GM19468 (cell line): ENCODE results near the gene CDH4.
"Not testable (repeated sequence)": the region's sequence is repeated elsewhere in the genome, so short reads cannot be mapped to it uniquely, and the experiment has no call there.

Source experiments
- ATAC-seq: cut with Tn5 transposase; IDR thresholded peaks from one replicate; pipeline ENCODE4 v1.9.1; 2021; ENCODE audit warnings: mild to moderate bottlenecking, moderate library complexity, moderate number of reproducible peaks; ENCODE audit not compliant: unreplicated experiment; ENCODE audit errors: extremely low read depth

CDH4 gene

DNA sequence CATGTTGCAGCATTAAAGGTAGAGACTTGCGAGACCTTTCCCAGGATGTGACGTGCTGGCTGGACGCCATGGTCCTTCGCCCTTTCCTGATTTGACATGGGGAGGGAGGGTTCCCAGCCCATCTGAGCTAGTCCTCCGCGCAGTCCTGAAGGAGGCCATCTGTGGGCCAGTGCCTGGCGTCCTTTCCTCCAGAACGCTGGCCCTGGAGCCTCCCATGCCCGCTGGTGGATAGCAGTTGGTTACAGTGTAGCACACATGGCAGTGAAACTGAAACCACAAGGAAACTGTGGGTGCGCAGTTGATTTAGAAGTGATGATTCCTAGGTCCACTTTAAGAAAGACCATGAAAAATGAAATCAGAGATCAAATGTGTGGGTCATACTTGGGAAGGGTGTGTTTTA, 193.7 kb downstream of the CDH4 start:
- ATAC-seq: no peak

DNA sequence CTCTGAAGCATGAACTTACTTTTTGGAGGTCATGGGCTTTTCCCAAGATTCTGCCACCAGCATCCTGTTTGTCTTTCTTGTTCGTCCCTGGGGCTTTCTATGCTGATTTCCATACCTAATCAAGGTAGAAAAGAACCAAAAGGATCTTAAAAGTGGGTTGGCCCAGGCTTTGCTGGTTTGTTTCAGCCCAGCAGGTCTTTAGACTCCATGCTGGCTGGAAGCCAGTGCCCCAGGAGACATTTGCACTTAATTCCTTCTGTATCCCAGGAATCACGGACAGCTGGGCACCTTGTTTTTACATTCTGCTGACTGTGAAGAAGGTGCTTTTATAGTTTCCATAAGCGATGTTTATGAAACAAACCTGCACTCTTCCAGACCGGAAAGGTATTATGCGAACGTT, 195.9 kb downstream of the CDH4 start:
- no peak for ATAC-seq

DNA sequence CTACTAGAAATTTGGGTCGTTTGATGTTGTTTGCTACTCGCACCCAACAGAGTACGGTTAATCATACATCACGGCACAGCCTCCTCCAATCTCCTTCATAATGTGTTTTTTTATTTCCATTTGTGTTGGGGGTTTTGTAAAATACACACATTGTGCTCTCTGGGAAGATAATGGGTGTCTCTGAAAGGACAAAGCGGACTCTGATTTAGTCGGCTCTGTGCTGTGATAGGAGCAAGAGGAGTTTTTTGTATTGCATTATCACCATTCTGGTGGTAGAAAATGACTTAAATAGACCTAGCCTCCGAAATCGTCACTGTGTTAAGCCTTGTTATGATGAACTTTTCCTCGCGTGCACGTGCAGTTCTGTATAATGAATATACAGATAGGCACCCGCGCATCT, 196.3 kb downstream of the CDH4 start:
- no peak for ATAC-seq

DNA sequence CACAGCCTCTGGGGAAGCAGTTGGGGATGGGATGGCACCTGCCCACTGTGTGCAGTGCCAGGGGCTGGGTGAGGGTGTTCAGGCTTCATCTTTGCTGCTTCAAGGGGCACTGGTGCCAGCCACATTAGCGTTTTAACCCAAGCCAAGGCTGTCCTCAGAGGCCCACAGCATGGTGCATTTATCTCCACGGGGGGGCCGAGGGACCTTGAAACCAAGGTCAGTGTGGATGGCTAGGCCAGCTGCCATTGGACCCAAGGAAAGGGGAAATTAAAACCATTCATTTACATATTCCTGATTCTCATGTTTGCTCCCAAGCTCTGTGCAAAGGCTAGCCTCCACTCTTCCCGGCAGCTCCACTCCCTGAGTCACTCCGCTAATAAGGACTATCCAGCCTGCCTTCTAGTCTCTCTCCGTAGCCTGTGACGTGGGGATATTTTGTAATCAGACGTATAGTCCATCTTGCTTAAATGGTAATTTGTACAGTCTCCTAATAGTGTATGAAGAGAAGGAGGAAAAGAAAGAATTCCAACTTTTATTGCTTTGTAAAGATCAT, 197.1 kb downstream of the CDH4 start:
- ATAC-seq: no peak

DNA sequence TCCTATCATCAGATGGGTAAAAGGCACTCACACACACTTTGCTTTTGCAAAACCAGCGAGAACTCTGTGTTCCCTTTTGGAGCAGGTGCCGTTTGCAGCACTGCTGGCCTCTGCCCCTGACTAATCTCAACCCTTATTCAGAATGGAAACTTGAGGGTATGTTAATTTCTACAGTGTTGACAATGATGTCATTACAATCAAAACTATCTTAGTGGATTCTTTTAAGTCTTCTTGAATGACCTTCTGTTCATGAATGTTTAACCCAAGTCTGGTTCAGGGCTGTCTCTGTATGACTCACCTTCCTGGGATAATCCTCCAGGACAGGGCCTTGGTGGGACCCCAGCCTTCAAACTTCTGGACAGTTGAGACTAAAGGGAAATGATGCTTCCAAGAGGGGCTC, 197.9 kb downstream of the CDH4 start:
- ATAC-seq: no peak

DNA sequence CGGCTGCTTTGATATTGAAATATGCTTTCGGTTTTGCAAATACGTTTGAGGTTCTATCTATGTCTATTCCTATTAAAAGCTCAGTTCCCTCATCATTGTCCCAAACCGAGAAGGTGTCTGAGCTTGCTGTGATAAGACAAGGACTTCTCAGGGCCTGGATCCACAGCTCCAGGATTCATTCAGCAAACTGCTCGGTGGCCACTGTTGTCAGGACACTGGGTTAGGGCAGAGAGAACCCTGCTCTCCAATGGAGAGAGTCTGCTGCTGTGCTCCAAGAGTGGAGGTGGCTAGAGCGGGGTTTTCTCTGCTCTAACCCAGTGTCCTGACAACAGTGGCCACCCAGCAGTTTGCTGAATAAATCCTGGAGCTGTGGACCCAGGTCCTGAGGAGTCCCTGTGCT, 198.5 kb downstream of the CDH4 start:
- no peak for ATAC-seq

DNA sequence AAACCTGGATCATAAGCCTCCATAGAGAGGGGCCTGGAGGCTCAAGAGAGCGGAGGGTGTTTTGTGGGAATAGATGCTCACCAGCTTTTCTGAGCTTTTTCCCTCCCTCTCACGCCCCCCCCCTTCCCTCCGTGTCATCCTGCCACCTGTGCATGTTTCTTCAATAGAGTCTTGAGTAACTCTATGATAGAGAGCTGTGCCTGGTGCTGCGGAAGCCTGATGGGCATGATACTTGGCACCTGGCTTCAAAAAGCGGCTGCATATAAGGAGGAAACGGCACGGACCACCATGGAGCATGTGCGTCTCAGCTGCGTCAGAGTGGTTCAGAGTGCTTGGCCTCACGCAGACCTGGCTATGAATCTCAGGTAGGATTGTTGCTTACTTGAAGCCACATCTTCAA, 198.9 kb downstream of the CDH4 start:
- no peak for ATAC-seq

DNA sequence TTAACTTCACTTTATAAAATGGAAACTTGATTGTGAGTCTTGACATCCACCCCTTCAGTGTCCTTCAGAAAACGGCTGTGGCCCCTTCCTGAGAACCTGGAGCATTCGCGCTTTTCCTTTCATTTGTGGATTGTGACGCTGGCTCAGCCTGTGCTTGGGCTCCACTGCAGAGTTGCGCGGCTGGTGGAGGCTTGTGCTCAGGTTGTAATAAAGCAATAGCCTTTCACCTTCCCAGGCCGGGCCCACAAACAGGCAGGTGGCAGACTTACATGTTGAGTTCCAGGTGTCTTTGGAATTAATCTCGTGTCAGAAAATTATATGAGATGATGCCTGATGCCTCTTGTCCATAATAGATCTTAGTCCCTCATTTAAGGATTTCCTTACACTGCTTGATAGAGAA, 199.9 kb downstream of the CDH4 start:
- ATAC-seq: no peak

DNA sequence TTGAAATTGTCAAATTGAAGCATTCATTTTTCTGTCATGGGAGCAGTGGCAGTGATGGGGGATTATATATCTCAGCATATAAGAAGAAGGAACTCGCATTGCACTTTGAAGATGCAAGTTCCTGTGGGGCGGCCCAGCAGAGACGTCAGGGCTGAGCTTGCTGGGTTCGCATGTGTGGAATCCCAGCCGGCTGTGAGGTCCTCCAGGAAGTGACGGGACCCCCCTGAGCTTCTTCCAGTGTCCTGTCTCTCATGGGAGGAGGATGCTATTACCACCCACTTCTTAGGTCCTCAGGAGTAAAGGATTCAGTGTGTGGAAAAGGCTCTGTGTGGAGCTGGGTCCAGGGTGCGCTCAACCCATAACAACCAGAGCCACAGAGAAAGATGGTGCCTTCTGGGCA, 201.2 kb downstream of the CDH4 start:
- no peak for ATAC-seq

DNA sequence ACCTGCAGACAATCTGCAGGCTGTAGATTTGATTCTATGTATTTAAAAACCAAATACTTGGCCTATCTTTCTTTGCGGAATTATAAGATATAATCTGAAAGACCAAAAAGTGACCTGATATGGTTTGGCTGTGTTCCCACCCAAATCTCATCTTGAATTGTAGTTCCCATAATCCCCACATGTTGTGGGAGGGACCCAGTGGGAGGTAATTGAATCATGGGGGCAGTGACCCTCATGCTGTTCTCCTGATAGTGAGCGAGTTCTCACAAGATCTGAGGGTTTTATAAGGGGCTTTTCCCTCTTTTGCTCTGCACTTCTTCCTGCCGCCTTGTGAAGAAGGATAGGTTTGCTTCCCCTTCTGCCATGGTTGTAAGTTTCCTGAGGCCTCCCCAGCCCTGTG, 201.6 kb downstream of the CDH4 start:
- ATAC-seq: not testable (repeated sequence)

DNA sequence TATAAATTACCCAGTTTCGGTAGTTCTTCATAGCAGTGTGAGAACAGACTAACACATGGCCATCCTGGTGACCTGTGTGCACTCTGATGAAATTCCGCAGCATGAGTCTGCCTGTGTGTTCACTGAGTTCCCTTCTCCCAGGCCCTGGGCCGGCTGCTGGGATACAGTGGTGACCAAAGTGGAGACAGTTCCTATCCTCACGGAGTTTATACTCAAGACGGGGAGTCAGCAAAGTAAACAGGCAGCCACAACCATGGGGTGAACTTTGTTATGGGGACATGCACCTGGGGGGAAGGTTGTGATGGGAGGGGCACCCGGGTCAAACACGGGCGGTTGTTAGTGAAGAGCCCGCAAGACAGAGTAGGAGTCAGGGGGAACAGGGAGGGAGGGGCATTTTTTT, 202.0 kb downstream of the CDH4 start:
- ATAC-seq: no peak

DNA sequence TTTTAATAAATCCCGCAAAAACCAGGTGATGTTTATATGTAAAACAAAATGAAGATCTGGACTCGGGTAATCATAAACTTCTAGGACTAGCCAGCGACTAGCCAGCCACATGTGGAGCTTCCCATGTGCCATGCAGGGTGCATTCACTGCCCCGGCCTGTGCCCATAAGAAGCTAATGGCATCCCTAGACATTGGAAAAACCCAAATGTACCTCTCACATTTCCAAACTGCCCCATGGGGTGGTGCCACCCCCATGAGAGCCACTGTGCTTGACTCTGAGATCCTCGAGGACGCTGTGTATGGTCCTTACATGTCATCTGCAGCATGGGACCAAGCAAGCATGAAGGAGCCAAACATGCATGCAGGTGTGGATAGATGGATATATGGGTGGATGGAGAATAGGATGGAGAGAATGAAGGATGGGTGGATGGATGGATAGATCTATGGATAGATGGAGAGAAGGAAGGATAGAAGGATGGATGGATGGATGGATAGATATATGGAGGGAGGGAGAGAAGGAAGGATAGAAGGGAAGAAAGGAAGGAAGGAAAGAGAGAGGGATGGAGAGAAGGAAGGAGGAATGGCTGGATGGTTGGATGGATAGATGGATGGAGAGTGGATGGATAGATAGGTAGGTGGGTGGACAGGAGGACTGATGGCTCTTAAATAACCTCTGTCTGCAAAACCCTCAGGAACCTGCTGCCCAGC, 203.6 kb downstream of the CDH4 start:
- ATAC-seq: no peak

DNA sequence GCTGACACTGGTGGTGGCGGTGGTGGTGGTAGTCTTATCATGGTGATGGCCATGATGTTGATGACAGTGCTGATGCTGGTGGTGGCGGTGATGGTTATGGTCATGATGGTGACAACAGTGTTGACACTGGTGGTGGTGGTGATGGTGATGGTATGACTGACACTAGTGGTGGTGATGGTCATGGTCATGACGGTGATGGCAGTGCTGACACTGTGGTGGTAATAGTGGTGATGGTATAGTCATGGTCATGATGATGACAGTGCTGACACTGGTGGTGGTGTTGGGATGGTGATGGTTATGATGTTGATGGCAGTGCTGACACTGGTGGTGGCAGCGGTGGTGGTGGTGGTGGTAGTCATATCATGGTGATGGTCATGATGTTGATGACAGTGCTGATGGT, 205.7 kb downstream of the CDH4 start:
- ATAC-seq: no peak

DNA sequence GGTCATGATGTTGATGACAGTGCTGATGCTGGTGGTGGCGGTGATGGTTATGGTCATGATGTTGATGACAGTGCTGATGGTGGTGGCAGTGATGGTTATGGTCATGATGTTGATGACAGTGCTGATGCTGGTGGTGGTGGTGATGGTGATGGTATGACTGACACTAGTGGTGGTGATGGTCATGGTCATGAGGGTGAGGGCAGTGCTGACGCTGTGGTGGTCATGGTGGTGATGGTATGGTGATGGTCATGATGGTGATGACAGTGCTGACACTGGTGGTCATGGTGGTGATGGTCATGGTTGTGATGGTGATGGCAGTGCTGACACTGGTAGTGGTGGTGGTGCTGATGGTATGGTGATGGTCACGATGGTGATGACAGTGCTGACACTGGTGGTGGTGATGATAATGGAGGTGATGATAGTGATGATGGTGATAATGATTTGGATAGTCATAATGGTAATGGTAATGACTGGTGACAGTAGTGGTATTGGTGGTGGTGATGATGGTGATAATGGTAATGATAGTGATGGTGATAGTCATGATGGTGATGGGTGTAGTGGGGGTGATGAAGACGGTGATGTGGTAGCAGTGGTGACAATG, 206.2 kb downstream of the CDH4 start:
- ATAC-seq: no peak

DNA sequence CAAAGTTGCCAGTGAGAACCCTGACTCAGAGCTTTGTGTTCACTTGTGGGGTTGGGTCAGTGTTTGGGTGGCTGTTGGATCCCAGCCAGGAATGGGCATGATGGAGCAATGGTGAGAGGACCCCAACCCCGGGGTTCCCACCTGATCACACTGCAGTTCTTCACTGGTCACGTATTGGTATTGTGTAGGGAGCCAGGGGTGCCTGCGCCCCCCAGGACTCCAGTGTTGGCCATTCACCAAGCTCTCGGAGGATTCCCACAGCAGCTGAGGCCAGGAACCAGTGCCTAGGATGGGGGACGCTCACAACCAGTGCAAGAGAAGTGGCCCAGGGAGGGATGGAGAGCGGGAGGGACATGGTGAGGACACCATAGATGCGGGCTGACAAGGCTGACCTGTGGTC, 207.2 kb downstream of the CDH4 start:
- ATAC-seq: no peak

DNA sequence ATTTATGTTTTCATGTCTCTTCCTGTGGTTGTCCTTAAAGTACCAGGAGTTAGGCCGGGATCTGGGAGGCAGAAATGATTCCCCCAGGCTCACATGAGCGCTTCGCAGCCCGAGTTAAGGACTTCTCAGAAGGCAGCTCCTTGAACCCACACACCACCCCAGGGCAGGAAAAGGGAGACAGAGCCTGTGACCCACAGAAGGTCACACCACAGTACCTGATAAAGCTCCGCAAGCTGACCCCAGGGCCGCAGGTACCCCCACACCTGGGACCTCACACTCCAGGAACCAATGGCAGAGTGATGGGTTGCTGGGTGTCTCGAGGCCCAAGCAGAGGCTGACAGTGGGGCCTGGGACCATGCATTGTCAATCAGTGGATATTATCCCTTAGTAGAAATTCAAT, 207.6 kb downstream of the CDH4 start:
- no peak for ATAC-seq

DNA sequence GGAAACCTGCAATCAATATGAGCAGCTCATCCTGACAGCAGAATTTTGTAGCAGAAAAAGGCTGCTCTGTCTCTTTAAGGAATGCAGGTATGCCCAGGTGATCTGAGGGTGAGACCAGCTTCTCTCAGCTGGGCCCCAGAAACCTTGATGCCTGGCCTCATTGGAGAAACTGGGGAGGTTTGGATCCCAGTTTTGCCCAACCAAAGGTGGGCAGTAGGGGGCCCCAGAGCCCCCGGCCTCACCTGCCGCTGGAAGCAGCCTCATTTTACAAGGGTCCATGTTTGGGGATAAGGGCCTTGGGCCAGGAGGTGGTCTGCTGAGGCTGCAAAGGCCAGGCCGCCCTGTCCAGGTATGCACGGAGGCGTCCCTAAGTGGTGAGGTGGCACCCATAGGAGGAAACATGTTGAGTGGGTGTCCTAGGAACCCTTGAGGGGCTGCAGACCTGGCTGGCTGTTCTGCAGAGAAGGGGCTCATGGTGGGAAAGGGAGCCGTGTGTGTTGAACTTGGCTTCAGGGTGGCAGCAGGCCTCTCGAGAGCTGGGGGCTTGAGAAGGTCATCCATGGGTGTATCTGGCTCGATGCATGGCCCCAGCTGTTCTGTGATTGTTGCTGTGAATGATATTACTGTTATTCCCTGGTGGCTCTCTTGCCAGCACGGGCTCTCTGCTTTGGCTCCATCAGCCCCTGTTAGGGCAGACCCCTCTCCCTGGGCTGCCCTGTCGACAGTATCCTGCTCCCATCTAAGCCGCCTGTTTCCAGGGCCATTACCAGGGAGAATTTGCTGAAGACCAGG, 208.4 kb downstream of the CDH4 start:
- ATAC-seq: no peak

DNA sequence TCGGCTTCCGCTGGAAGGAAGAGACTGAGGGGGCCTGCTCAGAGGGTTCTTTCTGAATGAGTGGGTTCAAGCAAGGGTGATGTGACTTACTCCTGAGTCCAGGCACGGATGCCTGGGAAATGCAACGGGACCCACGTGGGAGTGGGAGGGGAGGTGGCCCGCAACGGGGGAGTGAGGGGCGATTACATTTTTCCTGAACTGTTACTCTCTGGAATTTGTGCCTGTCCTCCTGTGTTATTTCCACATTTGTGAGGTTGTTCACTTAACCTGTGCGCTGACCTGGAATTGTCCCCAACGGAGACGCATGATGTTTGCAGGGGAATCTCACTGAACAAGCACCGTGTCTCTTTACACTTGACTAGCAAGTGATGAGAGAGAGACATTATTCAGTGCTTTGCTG, 209.4 kb downstream of the CDH4 start:
- ATAC-seq: no peak

DNA sequence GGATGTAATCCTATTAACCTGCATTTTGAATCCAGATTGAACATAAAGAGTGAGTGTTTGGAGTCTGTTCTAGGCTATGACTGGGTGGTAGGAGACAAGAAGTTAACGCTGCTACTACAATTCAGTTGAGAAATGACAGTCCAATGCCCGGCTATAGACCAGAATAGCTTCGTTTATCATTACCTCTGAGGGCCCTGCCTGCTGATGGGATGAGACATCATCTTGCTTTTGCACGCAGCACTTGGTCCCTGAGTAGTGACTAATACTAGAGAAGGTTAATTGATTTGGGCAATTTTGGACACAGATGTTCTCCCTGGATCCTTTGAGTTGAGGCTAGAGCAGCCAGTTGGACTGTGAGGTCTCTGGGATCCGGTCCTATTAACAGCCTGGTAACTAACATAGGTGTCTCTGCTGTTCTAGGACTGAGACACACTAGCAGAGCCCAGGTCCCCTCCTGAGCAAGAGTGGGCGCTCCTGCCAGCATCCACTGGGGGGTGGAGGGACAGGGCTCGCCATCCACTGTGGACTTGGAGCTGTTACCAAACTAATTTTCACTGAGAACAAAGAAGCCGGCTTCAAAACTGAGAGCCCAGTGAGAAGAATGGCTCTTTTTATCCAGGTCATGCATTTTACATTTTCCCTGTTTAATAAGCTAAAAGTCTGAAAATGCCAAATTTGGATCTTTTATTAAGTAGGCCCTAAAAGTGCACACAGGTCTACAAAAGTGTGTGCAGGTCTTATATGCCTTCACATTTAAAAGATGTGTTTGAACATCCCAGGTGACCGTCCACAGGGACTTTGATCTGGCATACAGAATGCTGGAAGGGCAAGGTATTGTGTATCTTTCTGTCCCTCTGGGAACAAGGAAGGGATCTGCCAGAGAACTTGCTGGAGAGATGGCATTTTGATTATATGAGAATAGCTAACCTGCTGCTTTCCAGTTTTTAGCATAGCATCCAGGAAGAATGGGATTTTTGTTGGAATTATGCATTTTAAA, 212.5 kb downstream of the CDH4 start:
- no peak for ATAC-seq

DNA sequence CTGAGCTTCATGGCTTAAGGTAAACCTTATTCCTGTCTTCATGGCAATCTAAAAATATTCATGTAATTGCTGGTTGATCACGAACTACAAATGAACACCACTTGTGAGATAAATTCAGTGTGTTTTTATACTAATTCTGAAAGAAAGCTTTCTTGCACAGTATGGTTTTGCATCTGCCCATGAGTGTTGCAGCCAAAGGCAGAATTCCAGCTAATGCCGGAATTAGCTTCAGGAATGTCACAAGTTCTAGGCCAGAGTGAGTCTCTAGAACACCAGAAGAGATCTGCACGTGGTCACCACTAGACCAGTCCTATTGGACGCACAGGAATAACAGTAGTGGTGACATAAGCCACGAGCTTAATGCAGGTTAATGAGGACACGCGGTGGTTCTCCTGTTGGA, 223.7 kb downstream of the CDH4 start:
- no peak for ATAC-seq
